Adrenal gland (tissue), 12 donors: ENCODE data around the gene CSNK1G1. TPM values are rescaled to one million over a fixed set of nuclear protein-coding genes. Genes with fewer than 3 reads are reported as not detected.
"Not testable (repeated sequence)": the region's sequence is repeated elsewhere in the genome, so short reads cannot be mapped to it uniquely, and the experiment has no call there.

Experiments used
- DNase-seq, 7 donors: peaks; one replicate each; pipeline ENCODE4 v3.0.0-alpha.2; 2019 to 2020
- H3K27ac ChIP-seq, 5 donors: fragments of 200-600 bp; sonication (generic) in 4 of 5; 1 replicate in 3 of 5; 2 replicates in 2 of 5; pipeline versions ENCODE4 v1.5.1 to v1.8.0; 2016 to 2020; ENCODE audit warnings: mild to moderate bottlenecking in 1 of 5
- H3K27me3 ChIP-seq: fragments of 200-600 bp; 2 replicates; pipeline ENCODE4 v1.8.0; 2021
- H3K36me3 ChIP-seq, 2 donors: fragments of 200-600 bp; replicated peaks in 1 of 2; 1 replicate in 1 of 2; 2 replicates in 1 of 2; pipeline versions ENCODE4 v1.5.1 to v1.8.0; 2018 to 2022
- H3K4me1 ChIP-seq, 2 donors: fragments of 200-600 bp; replicated peaks in 1 of 2; 1 replicate in 1 of 2; 2 replicates in 1 of 2; pipeline versions ENCODE4 v1.5.1 to v1.8.0; 2018 to 2021
- H3K4me3 ChIP-seq, 4 donors: fragments of 200-600 bp; sonication (generic) in 3 of 4; one replicate each; pipeline ENCODE4 v1.5.1; 2016 to 2018
- H3K9me3 ChIP-seq, 3 donors: fragments of 200-600 bp; sonication (generic) in 1 of 3; replicated peaks in 1 of 3; 1 replicate in 2 of 3; 2 replicates in 1 of 3; pipeline versions ENCODE4 v1.5.1 to v1.8.0; 2016 to 2021
- POLR2A ChIP-seq, 2 donors: fragments of 450-650 bp; IDR thresholded peaks; one replicate each; pipeline ENCODE4 v1.6.1; 2017; ENCODE audit warnings: antibody characterized with exemption in 2 of 2, mild to moderate bottlenecking in 2 of 2, moderate library complexity in 1 of 2
- WGBS, 4 donors: extraction: QIAGEN DNeasy Blood & Tissue Kit in 2 of 4; methylation state at CpG; one replicate each; pipeline versions ENCODE4 v1.1.5 to v1.1.7; 2013 to 2017; 5-methylcytosine and 5-hydroxymethylcytosine counted together
- intact Hi-C, 2 donors: fragments of 100-400 bp; cut with DNase I; formaldehyde crosslinking; loops; one replicate each; pipeline versions ENCODE4 v1.14.1 to v1.15.0; 2022 to 2023
- polyA plus RNA-seq, 3 donors: library from polyadenylated mRNA; stranded (reverse); fragments of 200-250 nt in 2 of 3; fragments of 350-450 nt in 1 of 3; fragmentation: Illumina TruSeq in 1 of 3; extraction: RNeasy Lipid Tissue Mini Kit (QIAGEN cat#74804) in 1 of 3; gene quantifications; one replicate each; pipeline ENCODE4 v1.2.3, GENCODE V29; 2013 to 2014
- total RNA-seq, 9 donors: library from RNA; depleted of rRNA in 4 of 9; stranded (reverse); fragments of >200 nt in 4 of 9; fragments of 120-200 nt in 1 of 9; fragmentation: NEBNext Ultra II Directional in 1 of 9; extraction: Animal tissue kit (Norgen Biotek cat#: 25700) in 1 of 9; gene quantifications; one replicate each; pipeline versions ENCODE4 v1.1.0 to v1.2.4, GENCODE V29; 2013 to 2023
- TF ChIP-seq, protein P1 (sequence below), 6 experiments: fragments of 450-650 bp in 4 of 6; fragments of 200-600 bp in 2 of 6; sonication (generic) in 1 of 6; IDR thresholded peaks; 1 replicate in 5 of 6; 2 replicates in 1 of 6; pipeline versions ENCODE4 v1.5.1 to v1.8.0; 2016 to 2021; ENCODE audit warnings: antibody characterized with exemption in 6 of 6, mild to moderate bottlenecking in 2 of 6, moderate library complexity in 1 of 6
- donor health status: healthy with polysubstance abuse.
- donor health status: Bipolar disorder and iron deficiency.
- donor health status: DM: yes; HTN: yes; CAD: no.
- donor health status: DM: no; HTN: no; CAD: no.
- donor health status: DM: no; HTN: no; CAD: no.
- donor health status: DM: yes; HTN: yes; CAD: no.

The CSNK1G1 gene
- total and polyA plus RNA-seq, 12 donors: 1.2 to 31.6 (median 13.6) TPM

DNA sequence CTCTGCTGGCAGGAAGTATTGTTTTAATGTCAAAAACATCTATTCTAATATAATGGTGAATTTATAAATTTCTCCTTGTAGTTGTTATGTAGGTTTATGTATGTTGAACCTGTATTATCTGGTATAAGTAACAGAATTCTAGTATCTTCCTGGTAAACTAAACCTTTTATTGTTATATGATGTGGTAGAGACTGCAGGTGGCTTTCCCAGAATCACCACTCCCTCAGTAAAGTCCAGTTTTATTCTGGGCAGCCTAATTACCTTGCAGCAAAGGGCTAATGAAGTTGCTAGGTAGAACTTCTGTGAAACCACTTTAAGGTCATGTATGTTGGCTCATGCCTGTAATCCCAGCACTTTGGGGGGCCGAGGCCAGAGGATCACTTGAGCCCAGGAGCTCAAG, 15.6 kb downstream of the CSNK1G1 start:
- no peak overlapping the region for H3K27ac ChIP-seq
- peaks cover 0 to 9% of the 10 kb centered on the region in 2 donors for H3K4me1 ChIP-seq
- no peak for TF ChIP-seq POLR2A (IDR thresholded peaks at IDR 0.05)
- H3K4me3 ChIP-seq: no peak overlapping the region
- intact Hi-C loops: no loop called here
- H3K9me3 ChIP-seq: no peaks in the 10 kb centered on the region
- peaks cover 0 to 4% of the 10 kb centered on the region in 2 donors for H3K36me3 ChIP-seq
- 98 to 100% (median 100%) methylated on average over 1 of the region's 1 CpG; no CpG with 5 or more reads in 1 of the 4 donors for WGBS, 4 donors
- no peak for DNase-seq
- H3K27me3 ChIP-seq: no peaks in the 10 kb centered on the region

GRCh38 chr15:64337761-64338160, 18.2 kb downstream of the CSNK1G1 start:
- 85 to 93% (median 87%) methylated on average over 2 of the region's 2 CpGs for WGBS, 4 donors
- H3K27me3 ChIP-seq: no peaks in the 10 kb centered on the region
- H3K9me3 ChIP-seq: no peaks in the 10 kb centered on the region
- no peak overlapping the region for H3K4me3 ChIP-seq
- TF ChIP-seq, protein P1, sequence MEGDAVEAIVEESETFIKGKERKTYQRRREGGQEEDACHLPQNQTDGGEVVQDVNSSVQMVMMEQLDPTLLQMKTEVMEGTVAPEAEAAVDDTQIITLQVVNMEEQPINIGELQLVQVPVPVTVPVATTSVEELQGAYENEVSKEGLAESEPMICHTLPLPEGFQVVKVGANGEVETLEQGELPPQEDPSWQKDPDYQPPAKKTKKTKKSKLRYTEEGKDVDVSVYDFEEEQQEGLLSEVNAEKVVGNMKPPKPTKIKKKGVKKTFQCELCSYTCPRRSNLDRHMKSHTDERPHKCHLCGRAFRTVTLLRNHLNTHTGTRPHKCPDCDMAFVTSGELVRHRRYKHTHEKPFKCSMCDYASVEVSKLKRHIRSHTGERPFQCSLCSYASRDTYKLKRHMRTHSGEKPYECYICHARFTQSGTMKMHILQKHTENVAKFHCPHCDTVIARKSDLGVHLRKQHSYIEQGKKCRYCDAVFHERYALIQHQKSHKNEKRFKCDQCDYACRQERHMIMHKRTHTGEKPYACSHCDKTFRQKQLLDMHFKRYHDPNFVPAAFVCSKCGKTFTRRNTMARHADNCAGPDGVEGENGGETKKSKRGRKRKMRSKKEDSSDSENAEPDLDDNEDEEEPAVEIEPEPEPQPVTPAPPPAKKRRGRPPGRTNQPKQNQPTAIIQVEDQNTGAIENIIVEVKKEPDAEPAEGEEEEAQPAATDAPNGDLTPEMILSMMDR (IDR thresholded peaks at IDR 0.05): no peak
- no peak for TF ChIP-seq POLR2A (IDR thresholded peaks at IDR 0.05)
- H3K36me3 ChIP-seq: peaks cover 0 to 4% of the 10 kb centered on the region in 2 donors
- no peaks in the 10 kb centered on the region for H3K4me1 ChIP-seq
- intact Hi-C loops: no loop called here
- DNase-seq: no peak
- H3K27ac ChIP-seq: no peak overlapping the region

GRCh38 chr15:64333986-64334929, 21.7 kb downstream of the CSNK1G1 start:
- no peaks in the 10 kb centered on the region for H3K4me1 ChIP-seq
- WGBS, 4 donors: 80 to 86% (median 84%) methylated on average over 9 of the region's 9 CpGs
- TF ChIP-seq, protein P1 (IDR thresholded peaks at IDR 0.05): no peak
- TF ChIP-seq POLR2A (IDR thresholded peaks at IDR 0.05): no peak

DNA sequence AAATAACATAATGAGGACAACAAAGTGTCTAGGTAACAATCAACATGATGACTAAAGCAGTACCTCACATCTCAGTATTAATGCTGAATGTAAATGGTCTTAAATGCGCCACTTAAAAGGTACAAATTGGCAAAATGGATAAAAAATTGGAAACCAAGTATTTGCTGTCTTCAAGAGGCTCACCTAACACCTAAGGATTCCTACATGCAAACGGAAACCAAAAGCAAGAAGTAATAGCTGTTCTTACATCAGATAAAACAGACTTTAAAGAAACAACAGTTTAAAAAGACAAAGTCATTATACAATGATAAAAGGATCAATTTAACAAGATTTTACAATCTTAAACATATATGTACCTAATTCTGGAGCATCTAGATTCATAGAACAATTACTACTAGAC, 22.5 kb downstream of the CSNK1G1 start:
- 91 to 99% (median 96%) methylated on average over 2 of the region's 2 CpGs for WGBS, 4 donors
- no peak for DNase-seq
- no peak overlapping the region for H3K27ac ChIP-seq
- no peaks in the 10 kb centered on the region for H3K9me3 ChIP-seq
- intact Hi-C loops: no loop called here
- no peaks in the 10 kb centered on the region for H3K4me1 ChIP-seq
- no peaks in the 10 kb centered on the region for H3K27me3 ChIP-seq
- no peaks in the 10 kb centered on the region for H3K36me3 ChIP-seq
- TF ChIP-seq POLR2A (IDR thresholded peaks at IDR 0.05): no peak
- TF ChIP-seq, protein P1 (IDR thresholded peaks at IDR 0.05): no peak
- H3K4me3 ChIP-seq: no peak overlapping the region

More at GRCh38 chr15:64333986-64334929, 21.7 kb downstream of the CSNK1G1 start:
- H3K9me3 ChIP-seq: no peaks in the 10 kb centered on the region
- intact Hi-C loops: no loop called here
- no peak overlapping the region for H3K4me3 ChIP-seq
- peak in 2 of 7 donors; percentile 22 to 35 for DNase-seq
- H3K27ac ChIP-seq: no peak overlapping the region
- no peaks in the 10 kb centered on the region for H3K27me3 ChIP-seq
- H3K36me3 ChIP-seq: no peaks in the 10 kb centered on the region

DNA sequence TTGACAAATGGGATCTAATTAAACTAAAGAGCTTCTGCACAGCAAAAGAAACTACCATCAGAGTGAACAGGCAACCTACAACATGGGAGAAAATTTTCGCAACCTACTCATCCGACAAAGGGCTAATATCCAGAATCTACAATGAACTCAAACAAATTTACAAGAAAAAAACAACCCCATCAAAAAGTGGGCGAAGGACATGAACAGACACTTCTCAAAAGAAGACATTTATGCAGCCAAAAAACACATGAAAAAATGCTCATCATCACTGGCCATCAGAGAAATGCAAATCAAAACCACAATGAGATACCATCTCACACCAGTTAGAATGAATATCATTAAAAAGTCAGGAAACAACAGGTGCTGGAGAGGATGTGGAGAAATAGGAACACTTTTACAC, 24.3 kb downstream of the CSNK1G1 start:
- DNase-seq: not testable (repeated sequence)

GRCh38 chr15:64326975-64327374, 29.0 kb downstream of the CSNK1G1 start:
- H3K36me3 ChIP-seq, H3K27ac ChIP-seq, intact Hi-C loops, H3K27me3 ChIP-seq, H3K4me1 ChIP-seq, DNase-seq, H3K4me3 ChIP-seq, H3K9me3 ChIP-seq: not testable (repeated sequence)
- WGBS, 4 donors: 57 to 76% (median 66%) methylated on average over 3 to 6 of the region's 15 CpGs; no CpG with 5 or more reads in 1 of the 4 donors

More for the DNA sequence above, 24.3 kb downstream of the CSNK1G1 start:
- H3K9me3 ChIP-seq, H3K27me3 ChIP-seq, H3K4me1 ChIP-seq, H3K27ac ChIP-seq, H3K4me3 ChIP-seq, H3K36me3 ChIP-seq, intact Hi-C loops: not testable (repeated sequence)
- 48 to 60% (median 57%) methylated on average over 2 of the region's 3 CpGs; no CpG with 5 or more reads in 1 of the 4 donors for whole genome bisulfite sequencing, 4 donors

DNA sequence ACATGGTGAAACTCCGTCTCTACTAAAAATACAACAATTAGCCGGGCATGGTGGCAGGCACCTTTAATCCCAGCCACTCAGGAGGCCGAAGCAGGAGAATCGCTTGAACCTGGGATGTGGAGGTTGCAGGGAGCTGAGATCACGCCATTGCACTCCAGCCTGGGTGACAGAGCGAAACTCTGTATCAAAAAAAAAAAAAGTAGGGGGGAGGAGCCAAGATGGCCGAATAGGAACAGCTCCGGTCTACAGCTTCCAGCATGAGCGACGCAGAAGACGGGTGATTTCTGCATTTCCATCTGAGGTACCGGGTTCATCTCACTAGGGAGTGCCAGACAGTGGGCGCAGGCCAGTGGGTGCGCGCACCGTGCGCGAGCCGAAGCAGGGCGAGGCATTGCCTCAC, 29.5 kb downstream of the CSNK1G1 start:
- 87 to 96% (median 94%) methylated on average over 11 to 12 of the region's 20 CpGs for WGBS, 4 donors
- intact Hi-C loops: not testable (repeated sequence)

More for the DNA sequence above, 29.5 kb downstream of the CSNK1G1 start:
- H3K36me3 ChIP-seq, H3K27ac ChIP-seq, H3K9me3 ChIP-seq, DNase-seq, H3K4me1 ChIP-seq, H3K4me3 ChIP-seq, H3K27me3 ChIP-seq: not testable (repeated sequence)
